ENCODE results near the gene EVC2.

- TF ChIP-seq CTCF (IDR thresholded peaks at IDR 0.05), result no peak
- no peak for TF ChIP-seq POLR2A (IDR thresholded peaks at IDR 0.05; ENCODE audit: low read depth)
Measured at GRCh38 chr4:5693871-5694270, 14.5 kb downstream of the EVC2 start.

Measured in esophagus muscularis mucosa (tissue), 3 donors.